G401.6 (cell line): Measurements from ENCODE around the gene THSD4.
A peak's percentile ranks its signal among the peaks of the same experiment; 100 is the strongest.

Experiments used
- FAIRE-seq: peaks from 2 replicates; lab custom pipeline; 2012; peaks lifted over from hg19 to GRCh38; lab: Jason Lieb, UNC

The THSD4 gene

GRCh38 chr15:71730277-71731144 is 615.2 kb downstream of the THSD4 start:
- FAIRE-seq, result no peak

- FAIRE-seq, result no peak
These were observed 617.4 kb downstream of the THSD4 start for GRCh38 chr15:71732636-71733035.

GRCh38 chr15:71733122-71733521 is 617.9 kb downstream of the THSD4 start:
- no peak for FAIRE-seq

GRCh38 chr15:71734709-71735384 is 619.6 kb downstream of the THSD4 start:
- FAIRE-seq, result no peak

GRCh38 chr15:71735385-71735757 is 620.1 kb downstream of the THSD4 start:
- FAIRE-seq, result no peak

GRCh38 chr15:71736286-71736947 is 621.1 kb downstream of the THSD4 start:
- no peak for FAIRE-seq

GRCh38 chr15:71737761-71738160 is 622.5 kb downstream of the THSD4 start:
- no peak for FAIRE-seq

- FAIRE-seq, result no peak
These were observed 624.1 kb downstream of the THSD4 start for GRCh38 chr15:71739355-71739754.

GRCh38 chr15:71742964-71743363 is 627.7 kb downstream of the THSD4 start:
- no peak for FAIRE-seq

- peak; percentile 8 for FAIRE-seq
These were observed 628.7 kb downstream of the THSD4 start for GRCh38 chr15:71743861-71744382.

- no peak for FAIRE-seq
These were observed 631.4 kb downstream of the THSD4 start for GRCh38 chr15:71746719-71747118.

- FAIRE-seq, result no peak
These were observed 632.1 kb downstream of the THSD4 start for GRCh38 chr15:71747128-71748083.

- no peak for FAIRE-seq
These were observed 633.0 kb downstream of the THSD4 start for GRCh38 chr15:71748293-71748718.

- FAIRE-seq, result no peak
These were observed 634.2 kb downstream of the THSD4 start for GRCh38 chr15:71749500-71749899.

- FAIRE-seq, result no peak
These were observed 636.9 kb downstream of the THSD4 start for GRCh38 chr15:71752128-71752527.

GRCh38 chr15:71752604-71753289 is 637.5 kb downstream of the THSD4 start:
- FAIRE-seq, result no peak

- FAIRE-seq, result no peak
These were observed 638.1 kb downstream of the THSD4 start for GRCh38 chr15:71753346-71753745.

- no peak for FAIRE-seq
These were observed 639.4 kb downstream of the THSD4 start for GRCh38 chr15:71754660-71755059.

GRCh38 chr15:71755092-71755970 is 640.1 kb downstream of the THSD4 start:
- FAIRE-seq, result no peak
